Esophagus muscularis mucosa (tissue), 3 donors: Measurements from ENCODE around the gene ZDHHC4.

ENCODE experiments used
- POLR2A ChIP-seq: fragments of 450-650 bp; IDR thresholded peaks from one replicate; pipeline ENCODE4 v1.6.1; 2017; ENCODE audit warnings: antibody characterized with exemption, moderate library complexity, mild to moderate bottlenecking, low read depth
- POLR2AphosphoS5 ChIP-seq, 2 donors: sonication (generic); formaldehyde crosslinking; IDR thresholded peaks; one replicate each; pipeline ENCODE4 v1.6.1; 2017; ENCODE audit warnings: antibody characterized with exemption in 2 of 2
- TF ChIP-seq, protein P1 (sequence below), 3 experiments: fragments of 200-600 bp in 2 of 3; fragments of 450-650 bp in 1 of 3; sonication (generic) in 2 of 3; IDR thresholded peaks; one replicate each; pipeline ENCODE4 v1.5.1; 2017 to 2019; ENCODE audit warnings: antibody characterized with exemption in 3 of 3, mild to moderate bottlenecking in 2 of 3, moderate library complexity in 1 of 3

DNA sequence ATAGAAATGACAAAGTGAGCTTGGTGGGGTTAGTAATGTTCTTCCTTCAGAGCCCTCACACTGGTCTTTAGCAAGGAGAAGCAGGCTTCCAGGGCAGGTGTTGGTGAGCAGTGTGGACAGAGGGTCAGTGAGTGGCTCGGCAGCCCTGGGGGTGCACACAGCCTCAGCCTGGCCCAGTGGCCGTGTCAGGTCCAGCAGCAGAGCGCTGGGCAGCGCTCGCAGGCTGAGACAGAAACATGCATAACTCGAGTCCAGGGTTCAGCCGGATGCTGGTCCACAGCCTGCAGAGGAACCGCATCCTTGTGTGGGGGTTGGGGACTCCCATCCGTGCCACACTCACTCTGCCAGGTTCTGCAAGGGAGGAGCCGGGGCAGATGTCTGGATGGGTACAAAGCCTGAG is 27.2 kb downstream of the ZDHHC4 start:
- TF ChIP-seq, protein P1, sequence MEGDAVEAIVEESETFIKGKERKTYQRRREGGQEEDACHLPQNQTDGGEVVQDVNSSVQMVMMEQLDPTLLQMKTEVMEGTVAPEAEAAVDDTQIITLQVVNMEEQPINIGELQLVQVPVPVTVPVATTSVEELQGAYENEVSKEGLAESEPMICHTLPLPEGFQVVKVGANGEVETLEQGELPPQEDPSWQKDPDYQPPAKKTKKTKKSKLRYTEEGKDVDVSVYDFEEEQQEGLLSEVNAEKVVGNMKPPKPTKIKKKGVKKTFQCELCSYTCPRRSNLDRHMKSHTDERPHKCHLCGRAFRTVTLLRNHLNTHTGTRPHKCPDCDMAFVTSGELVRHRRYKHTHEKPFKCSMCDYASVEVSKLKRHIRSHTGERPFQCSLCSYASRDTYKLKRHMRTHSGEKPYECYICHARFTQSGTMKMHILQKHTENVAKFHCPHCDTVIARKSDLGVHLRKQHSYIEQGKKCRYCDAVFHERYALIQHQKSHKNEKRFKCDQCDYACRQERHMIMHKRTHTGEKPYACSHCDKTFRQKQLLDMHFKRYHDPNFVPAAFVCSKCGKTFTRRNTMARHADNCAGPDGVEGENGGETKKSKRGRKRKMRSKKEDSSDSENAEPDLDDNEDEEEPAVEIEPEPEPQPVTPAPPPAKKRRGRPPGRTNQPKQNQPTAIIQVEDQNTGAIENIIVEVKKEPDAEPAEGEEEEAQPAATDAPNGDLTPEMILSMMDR (IDR thresholded peaks at IDR 0.05): no peak
- no peak for TF ChIP-seq POLR2AphosphoS5 (IDR thresholded peaks at IDR 0.05)
- no peak for TF ChIP-seq POLR2A
